ENCODE results near the gene DIAPH2.
"Not testable (repeated sequence)": the region's sequence is repeated elsewhere in the genome, so short reads cannot be mapped to it uniquely, and the experiment has no call there.

Gene DIAPH2

GRCh38 chrX:96833333-96833732 lies 148.7 kb downstream of the DIAPH2 start:
- DNase-seq (ENCODE audit: low read depth): no peak

GRCh38 chrX:96834137-96834536 lies 149.5 kb downstream of the DIAPH2 start:
- DNase-seq (ENCODE audit: low read depth): no peak

DNA sequence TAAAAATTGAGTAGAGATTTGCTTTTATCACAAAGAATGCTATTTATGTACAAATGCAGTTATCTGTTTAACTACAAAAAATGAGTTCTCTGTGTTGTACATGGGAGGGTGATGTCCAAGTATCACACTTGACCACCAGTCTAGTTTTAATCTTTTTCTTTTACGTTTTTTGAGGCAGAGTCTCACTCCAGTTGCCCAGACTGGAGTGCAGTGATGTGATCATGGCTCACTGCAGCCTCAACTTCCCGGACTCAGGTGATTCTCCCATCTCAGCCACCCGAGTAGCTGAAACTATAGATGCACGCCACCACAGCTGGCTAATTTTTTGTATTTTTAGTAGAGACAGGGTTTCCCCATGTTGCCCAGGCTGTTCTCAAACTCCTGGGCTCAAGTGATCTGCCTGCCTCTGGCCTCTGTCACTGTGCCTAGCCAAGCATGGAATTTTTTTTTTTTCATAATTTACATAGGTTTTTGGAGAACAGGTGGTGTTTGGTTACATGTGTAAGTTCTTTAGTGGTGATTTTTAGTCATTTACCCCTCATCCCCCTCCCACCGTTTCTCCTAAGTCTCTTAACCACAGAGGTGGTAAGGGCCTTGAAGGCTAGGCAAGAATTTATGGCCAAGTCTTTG lies 151.1 kb downstream of the DIAPH2 start:
- no peak for DNase-seq (ENCODE audit: low read depth)

GRCh38 chrX:96837808-96838207 lies 153.2 kb downstream of the DIAPH2 start:
- DNase-seq (ENCODE audit: low read depth): no peak

DNA sequence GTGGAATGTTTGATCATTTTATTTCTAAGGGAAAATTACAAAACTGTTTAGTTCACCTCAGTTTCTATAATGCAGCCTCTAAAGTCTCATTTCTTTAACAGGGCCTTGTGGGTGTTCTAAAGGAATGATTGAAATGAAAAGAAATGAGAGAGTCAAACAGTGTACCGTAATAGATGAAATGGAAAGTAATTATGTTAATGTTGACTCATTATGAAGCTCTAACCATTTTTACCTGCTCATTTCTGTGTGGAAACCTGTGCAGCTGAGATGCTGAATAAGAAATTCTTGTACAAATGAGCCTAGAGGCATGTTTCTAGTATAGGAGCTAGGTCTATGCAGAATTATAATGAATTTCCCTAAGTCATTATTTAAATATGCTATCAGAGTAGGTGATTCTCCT lies 153.9 kb downstream of the DIAPH2 start:
- DNase-seq (ENCODE audit: low read depth): no peak

DNA sequence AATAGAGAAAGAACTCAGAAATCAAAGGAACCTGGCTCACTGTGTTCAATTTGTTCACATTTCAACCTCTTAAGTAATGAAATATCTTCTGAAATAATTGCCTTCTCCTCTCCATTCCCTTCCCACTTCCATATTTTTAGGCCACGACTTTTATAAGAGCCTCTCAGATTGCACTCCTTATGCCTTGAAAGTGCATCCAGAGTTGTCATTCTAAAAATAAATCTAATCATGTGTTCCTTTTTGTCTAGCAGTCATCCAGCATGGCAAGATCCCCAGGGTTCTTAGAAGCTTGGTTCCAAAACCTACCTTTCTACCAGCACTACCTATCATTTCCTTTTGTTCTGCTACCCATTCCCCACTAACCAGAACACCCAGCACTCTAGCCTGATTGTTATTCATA lies 156.7 kb downstream of the DIAPH2 start:
- DNase-seq (ENCODE audit: low read depth): no peak

DNA sequence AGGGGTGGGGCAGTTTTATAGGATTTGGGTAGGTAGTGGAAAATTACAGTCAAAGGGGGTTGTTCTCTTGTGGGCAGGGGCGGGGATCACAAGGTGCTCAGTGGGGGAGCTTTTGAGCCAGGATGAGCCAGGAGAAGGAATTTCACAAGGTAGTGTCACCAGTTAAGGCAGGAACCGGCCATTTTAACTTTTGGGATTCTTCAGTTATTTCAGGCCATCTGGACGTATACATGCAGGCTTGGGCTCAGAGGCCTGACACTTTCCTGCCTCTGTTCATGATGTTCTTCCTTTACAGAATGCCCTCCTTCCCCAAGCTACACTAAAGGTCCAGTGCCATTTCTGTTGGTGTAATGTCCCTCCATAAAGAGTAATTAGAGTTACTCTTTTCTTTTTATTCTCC lies 157.2 kb downstream of the DIAPH2 start:
- not testable (repeated sequence) for DNase-seq (ENCODE audit: low read depth)

DNA sequence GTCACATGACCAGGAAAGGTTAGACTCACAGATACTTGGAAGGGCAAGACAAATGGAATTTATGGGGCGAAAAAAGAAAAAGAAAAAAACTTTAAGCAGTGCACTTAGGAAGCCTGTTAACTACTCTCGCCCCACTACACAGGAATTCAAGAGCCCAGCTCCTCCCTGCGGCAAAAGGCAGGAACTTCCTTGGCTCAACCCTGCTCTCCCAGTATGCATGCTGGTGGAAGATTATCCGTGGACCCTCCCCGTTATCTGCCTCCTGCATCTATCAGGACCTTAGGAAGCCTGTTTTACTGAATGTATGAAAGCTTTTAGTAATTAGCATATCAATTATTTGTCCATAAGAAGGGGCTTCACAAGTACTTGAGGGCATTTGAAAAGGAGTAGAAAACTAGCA lies 158.9 kb downstream of the DIAPH2 start:
- DNase-seq (ENCODE audit: low read depth): no peak

DNA sequence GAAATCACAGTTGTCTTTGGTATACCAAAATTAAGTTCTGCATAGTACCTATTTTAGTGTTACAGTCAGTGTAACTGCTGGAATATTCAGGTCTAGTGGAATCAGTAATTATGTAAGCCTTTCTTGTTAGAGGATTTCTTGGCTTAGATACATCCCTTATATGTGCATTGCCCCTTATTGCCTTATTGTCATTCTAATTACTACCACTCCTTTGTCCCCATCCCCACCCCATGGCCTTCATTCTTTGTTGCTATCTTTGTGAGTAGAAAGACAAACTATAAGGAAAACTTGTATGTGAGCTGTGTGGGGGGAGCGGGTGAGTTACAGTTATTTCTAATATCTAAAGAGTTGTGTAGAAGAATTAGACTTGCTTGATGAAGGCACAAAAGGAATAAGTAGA lies 162.2 kb downstream of the DIAPH2 start:
- no peak for DNase-seq (ENCODE audit: low read depth)

- DNase-seq (ENCODE audit: low read depth): not testable (repeated sequence)
These were observed 174.8 kb downstream of the DIAPH2 start for GRCh38 chrX:96859422-96859821.

DNA sequence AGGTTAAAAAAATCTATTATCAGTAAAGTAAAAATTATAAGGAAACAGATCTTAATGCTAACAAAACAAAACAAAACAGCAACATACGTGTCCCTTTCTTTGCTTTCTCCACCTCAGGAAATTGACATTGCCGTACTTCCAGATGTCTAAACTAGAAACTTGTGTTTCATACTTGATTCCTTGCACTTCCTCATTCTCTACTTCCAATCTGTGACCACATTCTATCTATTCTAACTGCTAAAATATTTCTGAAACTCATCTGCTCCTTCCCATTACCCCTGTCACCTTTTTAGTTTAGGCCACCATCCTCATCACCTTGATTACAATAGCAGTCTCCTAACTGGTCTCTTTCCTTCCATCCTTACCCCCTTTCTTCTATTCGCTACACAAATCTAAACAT lies 176.6 kb downstream of the DIAPH2 start:
- DNase-seq (ENCODE audit: low read depth): no peak

DNA sequence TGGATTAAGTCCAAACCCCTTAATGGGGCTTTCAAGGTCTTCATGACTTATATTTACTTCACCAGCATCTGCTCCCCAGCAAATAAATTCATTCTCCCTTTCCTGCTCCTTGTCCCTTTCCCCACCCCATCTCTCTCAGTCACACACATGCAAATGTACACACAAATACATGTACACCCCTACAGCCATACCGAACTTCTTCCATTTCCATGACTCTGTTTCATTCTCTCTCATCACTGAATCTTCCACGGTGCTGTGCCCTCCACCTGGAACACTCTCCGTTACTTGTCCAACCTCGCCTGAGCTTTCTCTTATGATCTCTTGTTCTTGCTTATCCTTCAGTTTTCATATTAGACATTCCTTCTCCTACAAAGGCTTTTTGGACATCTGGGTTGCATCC lies 177.0 kb downstream of the DIAPH2 start:
- DNase-seq (ENCODE audit: low read depth): no peak

GRCh38 chrX:96883608-96884007 lies 199.0 kb downstream of the DIAPH2 start, which contains the start of gene RPA4:
RPA4 (plus strand) TSS chrX:96883908; CDS start chrX:96884311, 403 bp downstream.
- DNase-seq (ENCODE audit: low read depth): no peak

DNA sequence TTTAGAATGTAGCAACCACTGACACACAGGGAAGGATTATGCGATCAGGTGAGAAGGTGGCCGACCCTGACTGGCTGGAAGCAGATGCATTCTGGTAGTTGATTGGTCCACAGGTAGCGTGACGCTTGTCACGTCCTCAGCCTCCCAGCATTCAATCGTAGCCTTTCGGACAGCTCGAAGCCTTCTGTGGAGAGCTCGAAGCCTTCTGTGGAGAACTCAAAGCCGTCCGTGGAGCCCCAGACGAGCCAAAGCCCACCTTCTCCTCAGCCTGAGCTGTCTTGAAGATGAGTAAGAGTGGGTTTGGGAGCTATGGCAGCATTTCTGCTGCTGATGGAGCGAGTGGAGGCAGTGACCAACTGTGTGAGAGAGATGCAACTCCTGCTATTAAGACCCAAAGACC lies 199.4 kb downstream of the DIAPH2 start:
- no peak for DNase-seq (ENCODE audit: low read depth)

DNA sequence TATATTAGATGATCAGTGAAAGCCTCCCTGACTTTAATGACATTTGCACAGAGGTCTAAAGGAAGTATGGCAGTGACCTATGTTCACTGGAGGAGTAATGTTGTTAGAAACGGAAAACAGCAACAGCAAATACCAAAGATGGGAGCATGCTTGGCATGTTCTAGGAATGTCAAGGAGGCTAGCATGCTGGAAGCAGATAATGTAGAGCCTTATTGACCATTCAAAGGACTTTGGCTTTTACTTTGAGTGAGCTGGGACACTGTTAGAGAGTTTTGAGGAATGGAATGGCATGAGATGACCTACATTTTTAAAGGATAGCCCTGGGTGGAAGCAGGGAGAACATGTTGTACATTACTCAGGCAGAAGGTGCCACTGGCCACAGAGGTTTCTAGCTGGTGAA lies 205.1 kb downstream of the DIAPH2 start:
- no peak for DNase-seq (ENCODE audit: low read depth)

DNA sequence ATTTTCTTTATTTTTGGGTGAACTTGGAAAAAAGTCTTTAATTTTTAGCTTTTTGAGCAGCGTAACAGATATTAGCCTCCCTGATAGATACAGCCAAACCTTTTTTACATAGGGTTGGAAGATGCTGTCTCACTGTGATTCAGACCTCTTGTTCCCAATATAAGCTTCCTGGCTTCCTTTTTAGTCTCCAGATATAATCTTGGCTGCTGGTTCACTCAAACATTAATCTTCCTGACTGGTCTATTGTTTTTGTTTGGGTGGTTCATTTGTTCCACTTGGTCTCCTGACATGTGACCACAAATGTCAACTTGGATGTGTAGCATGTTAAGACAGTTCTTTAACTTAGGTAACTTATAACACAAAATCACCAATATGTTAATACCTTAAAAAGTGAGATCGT lies 222.1 kb downstream of the DIAPH2 start:
- DNase-seq (ENCODE audit: low read depth): no peak

- DNase-seq (ENCODE audit: low read depth): no peak
These were observed 223.1 kb downstream of the DIAPH2 start for GRCh38 chrX:96907516-96908272.

DNA sequence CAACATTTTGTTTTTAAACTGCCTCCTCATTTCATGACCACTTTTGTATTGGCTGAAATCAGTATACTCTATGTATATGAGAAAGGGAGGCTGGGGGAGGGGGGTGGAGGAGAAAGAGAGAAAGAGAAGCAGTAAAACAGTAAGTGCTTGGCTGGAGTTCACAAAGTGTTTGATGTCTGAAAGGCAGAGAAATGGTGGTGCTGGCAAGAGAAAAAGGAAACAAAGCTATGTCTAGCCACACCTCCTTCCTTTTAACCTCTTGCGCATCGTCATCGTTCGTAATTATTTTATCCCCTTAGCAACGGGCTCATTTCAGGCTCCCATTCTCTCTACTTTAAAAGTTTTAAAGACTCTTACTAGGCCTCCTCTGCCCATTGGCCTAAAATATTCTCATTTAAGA lies 224.6 kb downstream of the DIAPH2 start:
- no peak for DNase-seq (ENCODE audit: low read depth)

GRCh38 chrX:96918864-96919263 lies 234.2 kb downstream of the DIAPH2 start:
- DNase-seq (ENCODE audit: low read depth): no peak

- no peak for DNase-seq (ENCODE audit: low read depth)
These were observed 235.0 kb downstream of the DIAPH2 start for GRCh38 chrX:96919672-96920071.

GRCh38 chrX:96924581-96924980 lies 239.9 kb downstream of the DIAPH2 start:
- no peak for DNase-seq (ENCODE audit: low read depth)

DNA sequence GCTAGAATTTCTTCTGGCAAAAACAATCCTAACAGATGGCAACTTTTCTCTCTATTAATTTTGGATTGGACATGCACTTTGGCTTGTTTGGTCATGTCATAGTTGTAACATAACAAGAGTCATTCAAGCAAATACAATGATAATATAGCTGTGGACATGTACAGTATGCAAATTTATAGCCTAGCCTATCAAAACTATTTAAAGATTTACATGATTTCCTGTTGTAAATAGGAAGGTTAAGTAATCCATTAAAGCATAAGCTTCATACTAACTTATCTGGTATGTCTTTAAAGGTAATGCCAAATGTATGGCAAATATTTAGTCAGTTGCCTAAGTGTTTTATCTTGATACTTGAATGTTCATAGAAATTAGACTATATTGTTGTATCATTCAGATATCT lies 244.4 kb downstream of the DIAPH2 start:
- no peak for DNase-seq (ENCODE audit: low read depth)

DNA sequence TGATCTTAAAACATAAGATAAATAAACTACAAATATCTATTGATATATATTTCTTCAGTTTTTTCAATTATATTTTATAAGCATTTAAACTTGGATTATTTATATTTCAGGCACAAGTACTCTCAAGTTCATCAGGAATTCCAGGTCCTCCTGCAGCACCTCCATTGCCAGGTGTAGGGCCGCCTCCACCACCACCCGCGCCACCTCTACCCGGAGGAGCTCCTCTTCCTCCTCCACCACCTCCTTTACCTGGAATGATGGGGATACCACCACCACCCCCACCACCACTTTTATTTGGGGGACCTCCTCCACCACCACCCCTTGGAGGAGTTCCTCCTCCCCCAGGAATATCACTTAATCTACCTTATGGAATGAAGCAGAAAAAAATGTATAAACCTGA lies 273.1 kb downstream of the DIAPH2 start:
- no peak for DNase-seq (ENCODE audit: low read depth)

- no peak for DNase-seq (ENCODE audit: low read depth)
These were observed 287.2 kb downstream of the DIAPH2 start for GRCh38 chrX:96971812-96972211.

All from HS-27A (cell line).